HG03025 (cell line): Measurements from ENCODE around the gene PRTG.
"Not testable (repeated sequence)": the region's sequence is repeated elsewhere in the genome, so short reads cannot be mapped to it uniquely, and the experiment has no call there.

Experiments used
- ATAC-seq: cut with Tn5 transposase; IDR thresholded peaks from one replicate; pipeline ENCODE4 v1.9.1; 2021; ENCODE audit warnings: mild to moderate bottlenecking, moderate library complexity; ENCODE audit not compliant: unreplicated experiment, low FRiP score

The PRTG gene

DNA sequence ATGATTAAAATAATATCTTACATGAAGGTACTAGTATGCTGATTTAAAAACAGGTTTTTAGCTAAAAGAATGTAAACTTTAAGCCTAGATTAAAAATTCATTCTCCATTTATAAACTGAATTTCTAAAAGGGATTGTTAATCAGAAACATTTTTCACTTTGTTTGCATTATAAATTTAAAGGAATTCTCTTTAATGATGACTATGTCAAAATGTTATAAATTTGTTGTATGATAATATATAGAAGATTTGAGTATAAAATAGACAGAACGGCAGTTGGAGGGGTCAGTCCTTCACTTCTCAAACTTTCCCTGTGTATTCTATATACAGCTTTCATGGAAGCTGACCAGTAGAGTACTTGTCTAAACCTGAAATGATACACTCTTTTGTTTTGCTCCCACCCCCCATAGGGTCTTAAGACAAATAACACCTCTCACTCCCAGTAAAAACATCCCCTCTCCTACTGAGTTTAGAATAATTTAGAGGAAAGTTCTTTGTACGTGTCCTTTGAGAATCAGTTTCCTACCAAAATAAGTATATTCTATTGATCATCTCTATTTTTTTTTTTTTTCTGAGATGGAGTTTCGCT, 90.0 kb downstream of the PRTG start:
- ATAC-seq, result no peak

DNA sequence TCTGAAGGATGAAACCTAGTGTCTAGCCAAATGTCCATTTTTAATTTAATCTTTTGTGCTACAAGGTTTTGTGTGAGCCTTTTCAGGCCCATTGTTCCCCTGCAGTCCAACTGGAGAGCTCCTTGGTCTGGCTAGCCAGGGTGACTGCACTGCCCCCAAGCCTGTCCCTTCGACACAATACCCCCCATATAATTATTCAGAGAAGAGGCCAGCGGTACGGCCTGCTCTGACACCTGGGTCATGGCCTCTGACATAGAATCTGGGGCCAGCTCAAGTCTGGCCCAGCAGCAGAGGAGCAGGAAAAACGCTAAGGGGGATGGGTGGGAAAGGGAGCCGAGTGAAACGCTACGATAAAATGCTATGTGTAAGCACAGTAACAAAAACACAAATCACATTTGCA, 90.6 kb downstream of the PRTG start:
- no peak for ATAC-seq

DNA sequence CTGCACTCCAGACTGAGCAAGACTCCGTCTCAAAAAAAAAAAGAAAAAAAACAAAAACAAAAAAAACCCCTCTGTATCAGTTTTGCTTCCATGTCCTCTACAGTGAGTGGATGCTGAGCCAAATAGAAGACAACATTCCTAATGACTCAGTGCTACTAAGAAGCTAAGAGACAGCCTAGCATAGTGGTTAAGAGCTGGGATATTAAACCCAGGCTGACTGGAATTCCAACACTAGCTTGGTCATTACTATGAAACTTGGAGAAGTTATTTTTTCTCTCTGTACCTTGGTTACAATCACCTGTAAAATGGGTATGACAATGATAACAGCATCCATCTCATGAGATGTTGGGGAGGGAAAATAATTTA, 93.9 kb downstream of the PRTG start:
- no peak for ATAC-seq

DNA sequence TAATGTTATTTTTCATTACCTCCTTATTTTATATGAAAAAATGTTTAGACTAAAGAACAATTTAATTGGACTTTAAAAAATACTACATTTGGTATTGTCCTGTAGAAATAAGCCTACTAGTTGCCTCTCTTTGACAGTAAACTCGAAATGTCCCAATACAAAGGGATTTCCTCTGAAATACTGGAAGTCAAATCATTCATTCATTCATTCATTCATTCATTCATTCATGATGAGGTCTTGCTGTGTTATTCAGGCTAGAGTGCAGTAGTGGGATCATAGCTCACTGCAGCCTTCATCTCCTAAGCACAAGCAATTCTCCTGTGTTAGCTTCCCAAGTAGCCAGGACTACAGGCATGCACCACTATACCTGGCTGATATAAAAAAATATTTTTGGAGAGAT, 104.2 kb downstream of the PRTG start:
- no peak for ATAC-seq

DNA sequence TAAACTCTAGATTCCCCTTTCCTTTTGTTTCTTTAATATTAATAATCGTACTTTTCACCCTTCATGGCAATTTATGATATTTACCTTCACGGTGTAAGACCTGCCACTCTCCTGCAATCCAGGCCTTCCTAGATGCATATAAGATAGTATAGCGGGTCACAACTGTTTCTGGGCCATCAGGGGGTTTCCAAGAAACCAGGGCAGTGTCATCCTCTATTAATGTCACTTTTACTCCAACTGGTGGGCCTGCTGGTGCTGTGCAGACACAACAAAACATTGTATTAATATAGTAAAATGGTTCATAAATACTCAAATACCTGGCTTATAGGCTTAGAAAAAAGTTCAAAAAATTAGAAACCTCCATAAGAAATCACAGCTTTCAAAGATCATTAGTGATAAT, 105.9 kb downstream of the PRTG start:
- ATAC-seq, result no peak

DNA sequence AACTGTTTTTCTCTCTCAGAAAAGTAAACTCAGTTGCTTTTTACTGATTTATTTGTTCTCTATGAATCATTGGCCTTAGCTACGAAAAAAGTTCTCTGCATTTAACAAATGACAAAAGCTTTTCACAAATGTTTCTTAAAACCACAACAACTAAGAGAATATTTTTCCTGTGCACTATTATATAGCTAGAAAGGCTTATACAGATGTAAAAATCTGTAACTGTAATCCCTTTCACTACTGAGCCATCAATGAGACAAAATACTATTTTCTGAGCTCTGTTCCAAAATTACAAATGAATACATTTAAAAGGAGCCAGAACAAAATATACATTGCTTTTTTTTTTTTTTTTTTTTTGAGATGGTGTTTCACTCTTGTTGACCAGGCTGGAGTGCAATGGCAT, 109.2 kb downstream of the PRTG start:
- no peak for ATAC-seq

DNA sequence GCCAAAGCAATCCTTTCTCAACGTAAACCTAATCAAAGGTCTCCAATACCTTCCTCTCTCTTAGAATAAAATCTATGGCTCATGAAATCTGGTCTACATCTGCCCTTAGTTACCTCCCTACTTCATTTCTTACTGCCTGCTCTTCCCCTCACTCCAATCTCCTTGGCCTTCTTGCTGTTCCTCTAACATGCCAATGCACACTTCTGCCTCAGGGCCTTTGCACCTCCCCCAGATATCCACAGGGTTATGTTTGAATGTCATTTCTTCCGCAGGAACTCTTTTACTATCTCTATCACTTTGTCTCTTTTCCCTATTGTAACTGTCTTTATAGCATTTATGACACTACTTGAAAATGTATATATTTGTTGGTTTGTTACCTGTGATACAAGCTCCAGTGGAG, 110.5 kb downstream of the PRTG start:
- ATAC-seq, result no peak

DNA sequence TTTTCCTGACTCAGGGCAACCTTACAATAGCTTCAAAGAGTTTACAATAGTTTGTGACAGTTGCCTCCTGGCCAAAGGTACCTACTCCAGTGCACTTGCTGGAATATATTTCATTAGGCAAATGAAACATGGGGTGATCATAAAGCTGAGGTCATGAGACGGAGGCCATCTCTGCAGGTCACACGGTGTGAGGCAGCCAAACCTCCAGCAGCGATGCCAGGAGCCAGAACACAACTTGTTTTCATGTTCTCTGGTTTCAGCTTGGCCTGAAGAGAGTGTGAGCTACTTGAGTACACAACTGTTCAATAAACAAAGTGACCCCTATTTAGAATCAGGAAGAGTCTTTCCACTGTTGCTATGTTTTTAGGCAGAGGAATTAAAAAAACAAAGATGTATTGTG, 112.1 kb downstream of the PRTG start:
- no peak for ATAC-seq

DNA sequence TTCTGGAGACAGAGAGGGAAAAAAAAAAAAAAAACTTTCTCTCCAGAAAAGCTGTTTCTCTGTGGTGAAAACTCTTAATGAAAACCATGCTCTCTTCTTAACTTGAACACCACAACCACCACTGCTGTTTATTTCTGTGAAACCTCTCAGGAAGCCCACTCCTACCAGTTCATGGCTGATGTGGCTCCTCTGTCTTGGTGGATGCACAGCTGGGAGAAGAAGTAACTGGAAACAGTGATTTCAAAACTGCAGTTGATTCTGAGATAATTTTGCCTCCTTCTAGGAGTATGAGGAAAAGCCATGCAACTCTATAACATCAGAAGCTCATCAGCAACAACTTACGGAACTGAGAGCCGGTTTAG, 114.6 kb downstream of the PRTG start:
- ATAC-seq, result no peak

DNA sequence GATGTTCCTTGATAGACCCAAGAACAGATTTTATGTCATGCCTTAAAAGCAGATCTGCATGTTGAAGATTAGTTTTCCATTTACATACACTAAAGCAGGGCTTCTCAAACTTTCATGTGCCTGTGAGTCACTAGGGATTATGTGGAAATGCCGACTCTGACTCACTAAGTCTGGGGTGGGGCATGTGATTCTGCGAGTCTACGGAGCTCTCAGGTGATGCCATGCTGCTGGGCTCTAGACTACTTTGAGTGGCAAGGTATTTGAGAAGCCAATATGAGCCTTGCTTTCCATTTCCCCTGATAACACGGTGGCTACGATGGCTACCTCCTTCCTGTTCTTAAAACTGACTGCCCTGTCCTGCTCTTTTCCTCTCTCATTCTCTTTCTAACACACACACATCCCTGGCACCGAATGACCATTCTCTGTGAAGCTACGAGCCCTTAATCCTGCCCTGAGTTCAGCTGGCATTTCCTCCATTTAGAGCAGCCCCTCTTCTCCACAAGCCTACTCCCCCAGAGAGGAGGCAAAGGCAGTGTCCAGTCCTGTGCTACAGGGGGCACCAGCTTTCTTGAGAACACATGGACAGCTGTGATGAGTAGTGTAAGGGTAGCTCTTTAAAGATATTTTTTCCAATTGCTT, 115.1 kb downstream of the PRTG start:
- no peak for ATAC-seq

DNA sequence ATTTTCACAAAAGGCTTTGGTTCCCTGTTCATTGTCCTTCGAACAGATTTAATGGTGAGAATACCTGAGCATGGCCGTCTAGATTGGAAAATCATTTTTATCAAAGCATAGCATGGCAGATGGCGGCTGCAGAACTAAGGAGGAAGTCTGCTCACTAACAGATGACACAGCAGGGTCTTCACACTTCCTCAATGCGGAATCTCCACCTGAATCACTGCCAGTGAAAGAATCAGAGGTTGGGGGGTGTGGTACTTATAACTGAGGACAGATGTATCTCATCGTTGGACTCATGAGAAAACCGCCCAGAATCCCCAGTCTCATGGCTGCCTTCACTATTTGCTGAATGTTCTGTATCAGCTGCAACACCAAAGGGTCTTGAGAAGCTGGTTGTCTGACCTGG, 123.2 kb downstream of the PRTG start:
- no peak for ATAC-seq

DNA sequence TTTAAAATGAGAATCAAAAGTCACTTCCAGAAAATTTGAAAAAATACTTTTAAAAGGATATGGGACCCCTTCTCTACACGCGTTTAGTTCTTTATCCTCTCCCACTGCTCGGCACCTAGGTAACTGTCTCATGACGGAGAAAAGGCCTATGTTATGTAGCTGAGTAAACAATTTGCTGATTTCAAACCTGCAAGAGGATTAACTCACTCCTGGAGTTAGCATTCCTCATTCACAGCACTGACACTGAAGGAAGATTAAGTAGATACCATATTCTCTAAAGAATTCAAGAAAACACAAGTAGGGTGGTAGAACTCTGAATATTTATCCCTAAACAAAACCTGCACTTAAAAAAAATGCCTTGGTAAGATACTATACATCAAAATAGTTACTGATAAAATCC, 124.6 kb downstream of the PRTG start:
- ATAC-seq, result no peak

DNA sequence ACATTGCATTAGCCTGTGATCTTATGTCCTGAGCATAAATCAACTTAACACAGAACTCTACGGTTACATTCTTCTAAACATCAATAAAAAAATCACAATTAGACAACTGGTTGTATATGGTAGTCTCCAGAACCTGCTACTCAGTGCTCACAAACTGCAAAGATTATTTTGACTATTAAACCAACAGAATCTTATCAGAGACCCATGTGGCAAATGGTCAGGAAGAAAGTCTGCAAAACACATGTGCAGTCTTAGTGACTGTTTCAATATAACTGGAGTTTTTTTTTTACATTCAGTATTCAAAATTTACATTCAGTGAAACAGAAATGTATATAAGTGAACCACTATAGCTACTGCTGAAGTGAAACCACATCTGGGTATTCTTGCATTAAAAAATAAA, 127.5 kb downstream of the PRTG start:
- no peak for ATAC-seq

DNA sequence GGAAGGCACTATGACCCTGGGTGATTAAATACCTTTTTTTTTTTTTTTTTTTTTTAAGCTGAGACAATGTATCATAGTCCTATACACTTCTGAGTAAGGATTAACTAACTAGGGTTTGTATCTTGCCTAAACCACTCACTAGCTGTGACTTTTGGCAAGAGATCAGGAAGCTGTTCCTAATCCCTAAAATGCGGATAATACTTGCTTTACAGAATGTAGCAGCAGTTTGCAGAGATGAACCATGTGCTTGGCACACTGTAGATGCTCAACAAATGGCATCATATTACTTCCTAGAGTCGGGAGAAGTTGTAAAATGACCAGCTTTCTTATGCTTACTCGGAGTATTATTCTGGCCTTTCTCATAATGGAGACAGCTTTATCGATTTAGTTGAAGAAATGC, 129.2 kb downstream of the PRTG start:
- ATAC-seq, result no peak

DNA sequence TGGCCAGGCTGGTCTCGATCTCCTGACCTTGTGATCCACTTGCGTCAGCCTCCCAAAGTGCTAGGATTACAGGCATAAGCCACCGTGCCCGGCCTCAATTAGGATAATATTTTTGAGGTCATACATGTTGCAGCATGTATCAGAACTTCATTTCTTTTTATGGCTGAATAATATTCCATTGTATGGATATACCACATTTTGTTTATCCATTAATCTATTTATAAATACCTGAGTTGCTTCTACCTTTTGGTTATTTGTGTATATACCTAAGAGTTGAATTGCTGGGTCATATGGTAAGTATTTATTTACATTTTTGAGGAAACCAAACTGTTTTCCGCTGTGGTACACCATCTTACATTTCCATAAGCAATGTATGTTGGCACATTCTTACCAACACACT, 136.7 kb downstream of the PRTG start:
- no peak for ATAC-seq

DNA sequence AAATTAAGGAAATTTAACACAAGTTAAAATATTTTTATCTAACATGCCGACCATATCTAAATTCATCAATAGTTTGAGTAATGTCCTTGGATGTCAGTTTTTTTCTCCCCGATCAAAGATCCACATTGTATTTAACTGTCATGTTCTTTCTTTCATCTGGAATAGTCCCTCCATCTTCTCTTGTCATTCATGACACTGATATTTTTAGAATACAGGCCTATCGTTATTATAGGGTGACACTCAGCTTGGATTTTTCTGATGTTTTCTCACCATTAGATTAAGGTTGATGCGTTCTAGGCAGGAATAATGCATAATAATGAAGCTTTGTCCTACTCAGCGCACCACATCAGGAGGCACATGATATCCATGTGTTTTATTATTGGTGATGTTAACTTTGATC, 141.6 kb downstream of the PRTG start:
- no peak for ATAC-seq

DNA sequence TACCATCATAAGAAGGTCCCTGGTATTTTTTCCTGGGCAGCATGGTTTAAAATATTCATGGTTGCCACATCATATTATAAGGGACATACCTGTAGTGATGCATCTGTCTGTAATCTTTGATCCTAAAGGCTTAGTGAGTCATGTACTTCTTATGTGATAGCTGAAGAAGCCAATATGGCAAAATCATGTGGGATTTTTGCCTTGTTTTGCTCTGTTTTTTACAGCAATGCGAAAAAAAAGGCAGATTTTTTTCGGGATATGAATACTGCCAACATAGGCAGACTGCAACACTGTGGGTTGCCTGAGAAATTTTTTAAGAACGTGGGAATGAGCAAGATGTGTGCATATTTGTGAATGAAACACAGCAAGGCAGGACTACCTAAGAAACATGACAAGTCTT, 143.5 kb downstream of the PRTG start:
- no peak for ATAC-seq

DNA sequence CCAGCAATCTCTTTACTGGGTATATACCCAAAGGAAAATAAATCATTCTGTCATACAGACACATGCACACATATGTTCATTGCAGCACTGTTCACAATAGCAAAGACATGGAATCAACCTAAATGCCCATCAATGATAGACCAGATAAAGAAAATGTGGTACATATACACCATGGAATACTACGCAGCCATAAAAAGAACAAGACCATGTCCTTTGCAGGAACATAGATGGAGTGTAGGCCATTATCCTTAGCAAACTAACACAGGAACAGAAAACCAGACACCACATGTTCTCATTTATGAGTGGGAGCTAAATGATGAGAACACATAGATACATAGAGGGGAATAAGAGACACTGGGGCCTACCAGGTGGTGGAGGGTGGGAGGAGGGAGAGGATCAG, 149.9 kb downstream of the PRTG start:
- ATAC-seq, result not testable (repeated sequence)

DNA sequence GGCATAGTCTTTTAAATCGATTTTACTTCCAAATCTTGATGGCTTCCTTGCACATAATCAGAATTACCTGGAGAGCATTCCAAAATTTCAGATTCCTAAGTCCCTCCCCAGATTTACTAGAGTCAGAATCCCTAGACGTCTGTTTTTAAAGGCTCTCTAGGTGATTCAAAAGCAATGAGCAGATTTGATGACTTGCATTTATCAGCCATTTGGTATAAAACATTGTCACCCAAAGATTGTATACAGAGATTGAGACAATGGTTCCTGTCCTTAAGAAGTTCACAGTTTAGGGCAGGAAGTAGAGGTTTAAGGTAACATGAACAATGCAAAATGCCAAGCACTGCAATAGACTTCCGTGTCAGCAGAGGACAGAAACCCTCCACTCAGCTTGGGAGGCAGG, 152.2 kb downstream of the PRTG start:
- no peak for ATAC-seq

DNA sequence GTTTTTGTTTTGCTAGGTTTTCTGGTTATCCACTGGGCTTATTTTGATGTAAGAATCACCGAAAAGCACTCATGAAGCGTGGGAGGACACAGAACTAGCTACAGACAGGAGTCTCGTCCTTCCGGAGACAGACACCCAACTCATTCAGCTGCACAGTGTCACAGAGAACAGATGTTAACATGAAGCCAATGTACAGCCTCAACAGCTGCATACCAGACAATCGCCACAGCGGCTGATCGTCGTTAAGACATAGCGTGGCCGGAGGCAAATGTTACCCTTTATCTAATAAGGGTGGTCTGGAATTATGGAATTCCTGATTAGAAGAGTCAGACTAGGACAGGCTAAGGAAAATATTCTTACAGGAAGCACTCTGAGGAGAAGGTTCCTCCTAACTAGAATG, 153.7 kb downstream of the PRTG start:
- no peak for ATAC-seq

DNA sequence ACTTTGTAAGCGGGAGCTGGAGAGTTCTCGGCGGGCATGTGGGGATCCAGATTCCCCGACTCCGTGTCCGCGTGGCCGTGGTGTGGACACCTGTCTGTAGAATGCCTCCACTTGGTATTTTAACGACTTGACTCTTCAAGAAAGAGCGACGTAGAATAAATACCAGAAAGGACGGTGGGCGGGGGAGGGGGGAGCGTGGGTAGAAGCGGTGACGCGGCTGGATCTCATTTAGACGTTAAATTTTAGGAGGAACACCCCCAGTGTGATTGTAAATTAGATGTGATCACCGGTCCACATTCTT, 154.2 kb downstream of the PRTG start:
- ATAC-seq, result no peak

DNA sequence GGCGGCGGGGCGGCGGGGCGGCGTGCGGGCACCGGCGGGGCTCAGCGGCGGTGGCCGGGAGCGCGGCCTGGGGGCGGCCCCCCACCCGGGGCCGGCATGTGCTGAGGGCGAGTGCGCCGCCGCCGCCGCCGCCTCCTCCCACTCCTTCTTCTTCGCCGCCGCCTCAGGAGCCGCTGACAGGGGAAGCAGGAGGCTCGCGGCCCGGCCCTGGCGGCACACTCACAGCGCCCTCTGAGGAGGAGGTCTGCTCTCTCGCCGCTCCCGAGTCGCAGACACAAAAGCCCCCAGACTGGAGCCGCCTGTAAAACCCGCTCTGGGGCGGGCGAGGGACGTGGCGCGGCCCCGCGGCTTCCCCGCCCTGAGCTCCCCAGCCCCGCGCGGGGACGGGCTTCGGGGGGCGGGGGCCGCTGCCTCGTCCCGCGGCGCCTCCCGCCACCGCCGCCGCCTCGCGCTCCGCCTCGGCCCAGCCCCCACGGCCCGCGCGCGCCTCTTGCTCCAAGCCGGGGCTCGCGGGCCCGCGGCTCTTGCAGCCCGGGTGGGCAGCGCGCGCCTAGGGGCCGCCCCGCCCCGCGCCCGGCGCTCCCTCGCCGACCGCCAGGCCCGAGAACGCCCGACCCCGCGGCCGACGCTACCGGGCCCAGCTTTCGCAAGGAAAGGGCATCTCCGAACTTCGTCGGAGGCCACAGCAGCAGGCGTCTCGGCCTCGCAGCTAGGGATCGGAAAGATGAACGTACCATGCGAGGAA, 154.7 kb downstream of the PRTG start, which contains the start of gene PYGO1:
PYGO1 (minus strand) TSS at position 276 of the 745 bp plus-strand sequence. CDS start 462 bp downstream, outside the sequence.
- no peak for ATAC-seq
